Frontal cortex (tissue), 4 donors: ENCODE results near the gene KRT17. TPM values are rescaled to one million over a fixed set of nuclear protein-coding genes. Genes with fewer than 3 reads are reported as not detected.
"Not testable (repeated sequence)": the region's sequence is repeated elsewhere in the genome, so short reads cannot be mapped to it uniquely, and the experiment has no call there.

Experiments
- DNase-seq, 2 donors: peaks; one replicate each; pipeline ENCODE4 v3.0.0; 2012; ENCODE audit warnings: low spot score in 2 of 2
- FAIRE-seq: peaks from 2 replicates; lab custom pipeline; 2012; peaks lifted over from hg19 to GRCh38; lab: Jason Lieb, UNC
- total RNA-seq: library from RNA; depleted of rRNA; stranded (reverse); fragments of >200 nt; gene quantifications from one replicate; pipeline ENCODE4 v1.2.3, GENCODE V29; 2014
- donor health status: control.
- donor health status: control.
- donor health status: control.

KRT17 gene
- total RNA-seq, 1 donor from 2014 or later = under 0.01 TPM

DNA sequence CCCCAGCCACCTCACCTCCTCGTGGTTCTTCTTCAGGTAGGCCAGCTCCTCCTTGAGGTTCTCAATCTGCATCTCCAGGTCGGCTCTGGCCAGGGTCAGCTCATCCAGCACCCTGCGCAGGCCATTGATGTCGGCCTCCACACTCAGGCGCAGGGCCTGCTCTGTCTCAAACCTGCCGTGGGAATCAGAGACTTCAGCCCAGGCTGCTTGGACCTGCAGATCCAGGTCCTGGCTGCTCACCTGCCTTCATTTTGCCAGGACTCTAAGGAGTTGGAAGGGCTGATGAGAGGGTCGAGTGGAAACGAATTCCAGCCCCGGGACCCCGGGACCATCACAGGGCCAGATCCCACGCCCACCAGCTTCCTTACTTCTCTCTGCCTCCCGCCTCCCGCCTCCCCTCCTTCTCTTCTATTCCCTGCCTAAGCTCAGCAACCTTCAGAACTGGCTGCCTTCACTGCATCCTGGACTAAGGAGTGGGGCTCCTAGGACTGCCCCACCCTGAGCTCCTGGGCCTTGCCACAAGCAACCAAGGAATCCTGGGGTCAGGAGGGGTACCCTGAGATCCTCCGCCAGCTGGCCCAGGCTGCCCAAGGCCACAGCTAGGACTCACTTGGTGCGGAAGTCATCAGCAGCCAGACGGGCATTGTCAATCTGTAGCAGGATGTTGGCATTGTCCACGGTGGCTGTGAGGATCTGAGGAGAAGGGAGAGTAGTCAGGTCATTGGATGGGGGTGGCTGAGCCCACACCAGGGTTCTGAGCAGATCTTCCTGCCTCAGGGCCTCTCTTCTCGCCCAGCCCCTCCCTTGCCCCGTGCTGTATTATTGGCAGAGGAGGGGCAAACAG lies 1.8 kb downstream of the KRT17 start:
- not testable (repeated sequence) for DNase-seq, FAIRE-seq

DNA sequence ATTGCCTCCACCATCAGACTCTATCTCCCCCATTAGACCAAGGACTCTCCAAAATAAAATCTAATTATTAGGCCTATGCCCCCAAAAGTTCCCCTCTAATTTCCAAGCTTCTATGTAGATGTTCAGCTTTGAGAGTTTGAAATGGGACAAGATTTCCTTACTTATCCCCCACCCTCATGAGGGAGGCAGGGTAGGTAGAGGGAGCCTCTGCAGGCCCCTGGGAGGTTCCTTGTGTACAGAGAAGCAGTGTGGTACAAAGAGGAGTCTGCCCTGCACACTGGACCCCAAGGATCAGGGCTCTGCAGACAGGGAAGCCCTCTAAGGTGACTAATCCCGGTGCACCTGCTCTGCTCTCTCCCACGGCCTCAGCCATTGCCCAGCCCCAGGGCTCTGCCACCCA lies 2.5 kb downstream of the KRT17 start:
- DNase-seq = no peak

DNA sequence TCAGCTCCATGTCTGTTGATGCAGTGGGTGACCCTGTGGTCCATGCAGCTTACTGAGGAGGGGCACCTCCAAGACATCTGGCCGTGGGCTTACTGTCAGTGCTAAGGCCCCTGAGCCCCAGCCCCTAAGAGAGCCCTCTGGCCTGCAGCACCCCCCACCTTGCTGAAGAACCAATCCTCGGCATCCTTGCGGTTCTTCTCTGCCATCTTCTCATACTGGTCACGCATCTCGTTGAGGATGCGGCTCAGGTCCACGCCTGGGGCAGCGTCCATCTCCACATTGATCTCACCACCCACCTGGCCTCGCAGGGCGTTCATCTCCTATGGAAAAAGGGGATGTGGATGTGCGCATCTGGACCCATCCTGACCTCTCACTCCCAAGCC lies 2.9 kb downstream of the KRT17 start:
- FAIRE-seq, DNase-seq: not testable (repeated sequence)

More for the DNA sequence above, 2.5 kb downstream of the KRT17 start:
- FAIRE-seq = no peak

DNA sequence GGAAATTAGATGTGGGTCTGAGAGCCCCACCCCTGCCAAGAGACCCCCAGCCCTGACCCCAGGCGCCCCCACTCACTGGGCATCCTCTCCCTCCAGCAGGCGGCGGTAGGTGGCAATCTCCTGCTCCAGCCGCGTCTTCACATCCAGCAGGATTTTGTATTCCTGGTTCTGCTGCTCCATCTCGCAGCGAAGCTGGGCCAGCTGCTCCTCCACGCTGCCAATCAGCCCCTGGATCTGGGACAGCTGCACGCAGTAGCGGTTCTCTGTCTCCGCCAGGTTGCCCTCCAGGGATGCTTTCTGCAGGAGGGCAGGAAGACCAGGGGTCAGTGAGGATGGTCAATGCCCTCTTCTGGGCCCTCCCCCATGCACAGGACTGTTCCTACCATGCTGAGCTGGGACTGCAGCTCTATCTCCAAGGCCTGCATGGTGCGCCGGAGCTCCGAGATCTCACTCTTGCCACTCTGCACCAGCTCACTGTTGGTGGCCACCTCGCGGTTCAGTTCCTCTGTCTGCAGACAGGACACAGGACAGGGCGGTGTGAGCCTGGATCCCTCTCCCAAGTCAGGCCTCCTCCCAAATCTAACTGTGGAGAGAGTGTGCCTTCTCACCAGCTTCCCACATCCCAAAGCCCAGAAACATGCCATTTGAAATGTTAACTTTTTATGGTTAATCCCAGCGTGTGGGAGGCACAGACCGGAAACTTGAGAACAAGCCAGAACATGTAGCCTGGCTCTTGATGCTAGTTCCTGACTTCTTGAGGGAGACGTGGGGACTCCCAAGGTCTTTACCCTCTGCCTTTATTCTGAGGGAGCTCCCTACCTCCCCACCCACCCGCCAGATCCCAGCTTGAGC lies 3.6 kb downstream of the KRT17 start:
- DNase-seq = no peak
- no peak for FAIRE-seq

DNA sequence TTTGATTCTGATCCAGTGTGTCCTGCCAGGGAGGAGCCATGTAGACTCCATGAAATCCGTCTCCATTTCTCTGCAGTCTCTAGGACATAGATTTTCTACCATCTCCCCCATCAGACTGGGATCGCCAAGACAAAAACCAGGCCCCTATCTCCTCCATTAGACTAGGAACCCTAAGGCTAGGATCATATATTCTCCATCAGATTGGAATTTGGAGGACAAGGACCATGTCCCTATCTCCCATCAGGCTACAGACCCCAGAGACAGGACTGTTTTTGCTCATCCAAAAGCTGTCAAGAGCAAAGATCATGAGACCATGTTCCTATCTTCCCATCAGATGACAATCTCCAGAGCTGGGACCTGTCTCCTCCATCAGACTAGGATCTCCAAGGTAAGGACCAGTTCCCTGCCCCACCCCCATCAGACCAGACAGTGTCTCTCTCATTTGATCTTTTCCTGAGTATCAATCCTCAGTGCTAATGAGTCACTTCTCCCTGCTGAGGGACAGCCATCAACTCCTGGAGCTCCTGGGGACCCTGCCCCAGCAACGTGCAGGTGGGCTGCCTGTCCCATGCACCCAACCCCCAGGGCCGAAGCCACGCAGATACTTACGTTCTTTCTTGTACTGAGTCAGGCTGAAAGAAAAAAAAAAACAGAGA lies 4.3 kb downstream of the KRT17 start:
- not testable (repeated sequence) for FAIRE-seq, DNase-seq

DNA sequence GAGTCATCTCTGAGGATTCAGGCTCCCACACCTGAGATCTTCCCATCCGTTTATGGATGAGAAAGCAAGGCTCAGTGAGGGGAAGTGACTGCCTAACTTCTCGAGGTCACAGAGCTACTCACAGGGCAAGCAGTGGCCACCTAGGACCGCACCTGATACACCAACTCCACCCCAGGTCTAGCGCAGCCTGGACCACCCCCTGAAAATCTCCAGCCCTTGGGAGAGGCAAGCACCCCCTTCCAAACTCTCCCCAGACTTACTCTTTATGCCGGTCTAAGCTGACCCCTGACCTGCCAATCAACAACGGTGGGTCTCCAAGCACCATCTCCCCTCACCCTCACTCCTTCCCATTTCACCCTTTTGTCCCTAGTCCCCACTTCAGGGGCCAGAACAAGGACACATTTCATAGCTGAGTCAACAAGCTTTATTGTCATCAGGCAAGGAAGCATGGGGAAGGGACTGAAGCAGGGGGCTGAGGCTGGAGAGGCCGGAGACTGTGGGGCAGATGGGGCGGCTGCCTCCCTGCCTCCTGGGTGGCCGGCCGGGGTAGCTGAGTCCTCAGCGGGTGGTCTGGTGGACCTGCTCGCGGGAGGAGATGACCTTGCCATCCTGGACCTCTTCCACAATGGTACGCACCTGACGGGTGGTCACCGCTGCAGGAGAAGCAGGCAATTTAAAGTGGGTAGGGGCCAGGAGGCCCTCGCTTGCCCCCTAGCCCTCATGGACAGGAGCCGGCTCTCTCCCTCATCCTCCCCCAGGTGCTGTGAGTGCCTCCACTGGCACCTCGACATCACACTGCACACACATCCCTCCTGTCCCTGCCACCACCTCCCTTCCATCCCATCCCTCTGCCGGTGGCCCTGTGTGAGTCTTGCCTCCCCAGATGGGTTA lies 5.1 kb downstream of the KRT17 start:
- DNase-seq = no peak
- FAIRE-seq = no peak

DNA sequence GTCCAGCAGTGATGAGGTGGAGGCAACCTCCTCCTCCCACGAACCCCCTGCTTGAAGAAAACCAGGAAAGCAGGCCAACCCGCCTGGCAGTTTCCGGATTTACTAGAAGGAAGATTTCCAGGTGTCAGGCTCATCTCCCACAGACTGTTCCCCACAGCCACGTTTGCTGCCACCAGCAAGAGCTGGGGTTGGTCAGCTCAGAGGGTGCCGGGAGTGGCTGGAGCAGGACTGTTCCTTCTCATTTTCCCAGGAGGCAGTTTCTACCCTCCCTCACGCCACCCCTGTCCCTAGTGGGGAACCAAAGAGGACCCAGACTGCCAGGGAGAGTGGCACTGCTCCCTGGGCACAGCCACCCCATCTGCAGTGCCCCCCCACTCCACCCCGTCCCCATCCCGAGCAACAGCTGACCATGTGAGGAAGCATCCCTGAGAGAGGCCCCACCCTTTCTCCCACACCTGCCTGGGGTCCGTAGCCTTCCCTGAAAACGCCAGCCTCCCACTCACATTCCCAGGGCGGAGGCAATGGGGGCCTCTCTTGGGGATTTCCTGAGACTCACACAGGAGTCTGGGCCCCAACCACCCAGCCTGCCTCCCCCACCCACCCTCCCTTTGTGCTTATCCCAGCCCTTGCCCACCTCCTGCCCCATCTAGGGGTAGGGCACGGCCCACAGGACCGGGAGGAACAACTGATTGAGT lies 5.9 kb downstream of the KRT17 start:
- no peak for DNase-seq
- FAIRE-seq = no peak

DNA sequence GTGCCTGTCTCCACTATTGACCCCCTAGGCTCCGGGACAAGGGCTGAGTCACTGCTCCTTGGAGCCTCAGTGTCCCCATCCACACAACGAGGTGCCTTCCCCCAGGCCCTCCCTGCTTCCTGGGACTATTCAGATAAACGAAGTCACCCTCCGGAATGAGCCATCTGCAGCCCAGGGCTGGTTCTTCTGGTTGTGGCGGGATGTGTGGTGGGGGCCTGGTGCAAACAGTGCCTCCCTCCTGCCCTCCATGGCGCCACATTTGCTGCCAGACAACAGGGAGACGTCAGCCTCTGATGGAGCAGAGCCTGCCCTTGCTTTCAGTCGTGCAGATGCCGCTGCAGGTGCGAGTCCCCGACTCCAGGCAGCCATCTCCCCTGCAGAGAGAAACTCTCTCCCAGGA lies 6.7 kb downstream of the KRT17 start:
- DNase-seq = no peak
- FAIRE-seq = no peak

DNA sequence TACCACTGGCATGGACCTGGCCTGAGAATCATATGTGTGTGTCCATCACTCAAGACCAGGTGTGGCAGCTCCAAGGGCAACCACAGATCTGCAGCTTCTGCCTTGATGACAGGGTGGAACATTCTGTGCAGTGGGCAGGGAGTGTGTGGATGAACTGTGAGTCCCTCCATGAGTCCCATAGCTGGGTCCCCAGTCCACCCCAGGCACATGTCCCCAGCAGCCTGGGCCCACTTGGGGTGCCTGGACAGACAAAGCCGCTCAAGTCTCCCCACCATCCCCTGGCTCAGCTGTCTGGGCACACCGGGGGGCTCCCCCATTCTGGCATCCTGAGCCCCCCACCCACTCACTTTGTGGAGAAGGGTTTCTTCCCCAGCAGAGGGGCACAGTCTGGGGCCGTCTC lies 7.2 kb downstream of the KRT17 start:
- FAIRE-seq (no peak), DNase-seq (no peak)

DNA sequence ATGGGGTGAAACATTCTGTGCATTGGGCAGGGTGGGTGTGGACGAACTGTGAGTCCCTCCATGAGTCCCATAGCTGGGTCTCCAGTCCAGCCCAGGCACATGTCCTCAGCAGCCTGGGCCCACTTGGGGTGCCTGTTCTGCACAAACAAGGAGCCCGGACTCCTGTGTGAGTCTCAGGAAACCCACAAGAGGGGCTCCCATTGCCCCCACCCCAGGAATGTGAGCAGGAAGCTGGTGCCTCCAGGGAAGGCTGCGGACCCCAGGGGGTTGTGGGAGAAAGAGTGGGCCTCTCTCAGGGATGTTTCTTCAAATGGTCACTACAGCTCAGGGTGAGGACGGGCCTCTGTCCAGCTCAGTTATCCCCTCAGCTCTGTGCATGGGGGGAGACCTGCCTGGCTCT lies 7.9 kb downstream of the KRT17 start:
- not testable (repeated sequence) for DNase-seq, FAIRE-seq

DNA sequence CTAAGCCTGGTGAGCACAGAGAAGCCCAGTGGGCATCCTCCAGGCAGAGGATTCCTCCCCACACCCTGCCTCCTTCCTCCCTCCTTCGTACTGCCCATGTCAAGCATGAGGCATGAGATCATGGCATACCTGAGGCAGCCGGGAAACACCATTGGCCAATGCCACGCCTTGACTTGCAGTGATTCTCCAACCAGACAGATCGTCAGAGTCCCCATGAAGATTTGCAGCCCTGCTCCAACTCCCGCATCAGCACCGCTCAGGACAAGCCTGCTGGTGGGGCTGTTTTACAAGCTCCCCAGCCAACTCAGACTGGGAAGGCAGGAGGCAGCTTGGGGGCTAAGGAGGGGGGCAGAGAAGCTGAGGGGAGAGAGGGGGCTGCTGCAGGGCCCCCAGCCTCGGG lies 8.9 kb downstream of the KRT17 start:
- no peak for DNase-seq
- no peak for FAIRE-seq

DNA sequence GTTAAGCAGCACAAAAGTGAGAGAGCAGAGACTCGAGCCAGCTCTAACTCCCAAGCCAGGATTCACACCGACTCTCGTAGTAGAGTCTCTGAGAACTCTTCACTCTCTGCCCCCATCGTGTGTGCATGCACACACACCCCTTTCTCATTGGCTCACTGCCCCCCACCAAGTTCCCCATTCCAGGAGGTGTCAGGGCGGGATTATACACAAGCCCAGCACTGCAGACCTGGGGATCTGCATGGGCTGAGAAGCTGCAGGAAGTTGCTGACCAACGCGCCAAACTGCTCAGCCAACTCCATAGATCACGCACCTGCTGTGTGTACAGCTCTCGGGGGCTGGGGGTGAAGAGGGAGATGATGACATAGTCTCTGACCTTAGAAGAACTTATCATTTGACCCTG lies 9.6 kb downstream of the KRT17 start:
- not testable (repeated sequence) for DNase-seq, FAIRE-seq

DNA sequence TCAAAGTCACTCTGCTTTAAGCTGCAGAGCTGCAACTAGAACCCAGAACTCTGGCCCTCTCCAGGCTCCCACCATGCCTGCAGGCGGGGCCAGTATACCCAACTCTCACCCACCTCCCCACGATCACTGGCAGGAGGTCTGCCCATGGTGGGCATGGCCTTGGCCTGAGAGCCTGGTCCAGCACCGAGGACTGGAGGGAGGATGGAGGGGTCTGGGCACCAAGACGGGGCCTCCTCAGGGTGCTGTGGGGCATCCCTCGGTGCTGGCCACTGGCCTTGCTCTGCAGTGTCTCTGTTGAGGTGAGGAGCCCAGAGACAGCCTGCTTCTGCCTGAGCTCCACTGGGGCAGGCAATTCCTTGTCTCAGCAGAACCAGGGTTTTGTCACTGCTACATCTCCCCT lies 10.3 kb downstream of the KRT17 start:
- FAIRE-seq (no peak), DNase-seq (no peak)

DNA sequence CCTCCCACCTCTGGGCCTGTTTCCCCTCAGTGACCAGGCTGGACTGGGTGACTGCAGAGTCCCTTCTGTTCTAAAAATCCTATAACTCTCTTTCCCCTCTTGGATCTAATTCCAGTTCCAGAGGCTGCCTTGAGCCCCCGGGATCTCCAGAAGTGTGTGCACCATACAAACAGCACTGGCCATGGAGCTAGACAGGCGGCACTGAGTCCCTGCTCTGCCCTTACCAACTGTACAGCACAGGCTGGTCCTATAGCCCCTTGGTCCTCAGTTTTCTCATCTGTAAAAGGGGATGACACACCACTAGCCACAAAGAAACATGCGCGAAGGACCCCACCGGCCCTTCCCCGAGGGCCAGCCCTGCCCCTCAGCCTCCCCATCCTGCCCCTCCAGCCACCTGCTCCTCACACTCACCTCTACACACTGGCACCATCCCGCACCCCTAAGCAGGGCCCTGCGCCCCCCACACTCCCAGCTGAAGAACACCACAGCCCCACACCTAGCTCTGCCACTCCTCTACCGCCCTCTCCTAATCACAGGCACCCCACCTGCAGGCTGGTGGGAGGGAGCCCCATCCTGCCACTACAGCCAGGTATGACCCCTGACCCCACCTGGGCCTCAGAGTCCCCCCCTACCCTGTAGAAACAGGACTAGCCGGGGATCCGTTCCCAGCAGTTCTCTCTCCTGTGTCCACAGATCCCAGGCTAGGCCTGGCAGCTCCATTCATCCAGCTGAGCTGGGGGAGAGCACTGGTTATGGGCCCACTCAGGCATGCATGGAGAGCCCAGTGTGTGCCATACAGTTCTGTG lies 10.9 kb downstream of the KRT17 start:
- DNase-seq = no peak
- FAIRE-seq = no peak

DNA sequence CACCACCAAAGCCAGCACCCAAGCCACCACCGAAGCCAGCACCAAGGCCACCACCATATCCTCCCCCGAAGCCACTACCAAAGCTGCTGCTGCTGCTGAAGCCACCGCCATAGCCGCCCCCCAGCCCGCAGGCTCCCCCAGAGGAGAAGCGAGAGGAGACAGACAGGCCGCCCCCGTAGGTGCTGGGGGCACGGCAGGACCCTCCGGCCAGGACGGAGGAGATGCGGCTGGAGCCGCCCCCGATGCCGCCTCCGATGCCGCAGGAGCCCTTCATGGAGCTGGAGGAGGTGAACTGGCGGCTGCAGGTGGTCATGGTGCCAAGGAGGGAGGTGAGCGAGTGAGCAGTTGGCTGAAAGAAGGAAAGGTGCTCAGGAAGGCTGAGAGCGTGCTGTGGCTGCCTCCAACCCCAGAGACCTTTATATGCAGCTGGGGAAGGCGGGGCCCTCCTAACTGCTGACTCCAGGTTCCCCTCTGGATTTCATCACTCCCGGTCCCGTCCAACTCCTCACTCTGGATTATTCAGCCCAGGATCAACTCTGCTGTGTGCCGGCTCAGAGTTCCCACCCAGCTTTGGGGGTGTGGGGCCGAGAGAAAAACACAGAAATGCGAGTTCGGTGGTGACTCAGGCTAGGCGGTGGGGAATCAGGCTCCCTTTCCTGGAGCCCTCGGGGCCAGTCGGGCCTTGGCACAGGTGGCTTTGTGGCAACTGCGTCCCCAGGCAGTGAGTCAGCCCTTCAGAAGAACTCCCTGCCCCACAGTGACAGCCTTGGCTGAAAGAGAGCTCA lies 11.8 kb downstream of the KRT17 start, which contains the start of gene KRT16:
Gene KRT16 (minus strand): TSS at position 392 of the 785 bp plus-strand sequence. CDS start 79 bp downstream, at position 313.
- not testable (repeated sequence) for FAIRE-seq, DNase-seq

DNA sequence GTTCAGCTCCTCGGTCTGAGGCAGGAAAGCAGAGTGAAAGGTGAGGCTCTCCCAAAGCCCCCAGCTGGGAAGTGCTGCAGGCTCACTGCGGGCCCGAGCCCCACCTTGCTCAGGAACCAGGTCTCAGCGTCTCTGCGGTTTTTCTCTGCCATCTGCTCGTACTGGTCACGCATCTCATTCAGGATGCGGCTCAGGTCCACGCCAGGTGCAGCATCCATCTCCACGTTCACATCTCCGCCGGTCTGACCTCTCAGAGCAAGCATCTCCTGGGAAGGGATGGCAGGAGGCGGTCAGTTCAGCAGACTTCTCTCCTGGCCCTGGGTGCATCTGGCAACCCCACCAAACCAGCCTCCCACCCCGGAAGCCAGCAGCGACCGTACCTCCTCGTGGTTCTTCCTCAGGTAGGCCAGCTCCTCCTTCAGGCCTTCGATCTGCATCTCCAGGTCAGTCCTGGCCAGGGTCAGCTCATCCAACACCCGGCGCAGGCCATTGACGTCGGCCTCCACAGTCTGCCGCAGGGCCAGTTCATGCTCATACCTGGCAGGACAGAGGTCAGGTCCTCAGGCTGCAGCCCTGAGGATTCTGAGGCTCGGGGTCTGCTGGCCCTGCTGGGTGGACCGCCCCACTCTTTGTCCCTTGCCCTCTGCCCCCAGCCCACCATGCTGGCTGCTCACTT lies 13.3 kb downstream of the KRT17 start:
- DNase-seq = no peak
- no peak for FAIRE-seq
